IPS-NIHi7 (cell line): ENCODE measurements around the gene TERT.

Source experiments
- DNase-seq: peaks from one replicate; pipeline ENCODE4 v3.0.0; 2012; ENCODE audit warnings: mixed read lengths; ENCODE audit errors: extremely low spot score

TERT gene

GRCh38 chr5:1206521-1207412 is 88.1 kb downstream of the TERT start:
- no peak for DNase-seq

GRCh38 chr5:1205255-1206180 is 89.3 kb downstream of the TERT start:
- DNase-seq, result no peak

DNA sequence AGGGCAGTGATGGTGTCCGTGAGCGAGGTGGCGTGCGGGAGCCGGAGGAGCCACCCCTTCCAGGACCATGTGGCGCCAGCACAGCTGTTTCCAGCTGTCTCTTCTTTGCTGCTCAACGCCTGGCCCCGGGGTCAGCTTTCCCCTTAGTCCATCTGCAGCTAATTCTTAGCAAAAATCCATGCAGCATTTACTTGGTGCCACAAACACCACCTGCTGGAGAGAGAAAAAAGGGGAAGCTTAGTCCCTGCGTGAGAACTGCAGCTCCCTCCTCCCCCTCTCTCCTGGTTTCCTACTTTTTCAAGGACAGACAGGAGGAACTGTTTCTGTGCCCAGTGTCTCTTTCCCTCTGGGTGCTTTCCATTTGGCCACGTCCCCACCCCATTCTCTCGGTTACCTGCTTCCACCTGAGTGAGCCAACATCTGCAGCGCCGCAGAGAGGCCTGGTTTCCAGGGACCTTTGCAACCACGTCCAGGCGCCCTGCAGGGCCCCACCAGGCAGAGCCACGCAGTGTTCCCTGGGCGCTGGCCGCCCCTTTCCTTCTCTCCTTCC is 90.1 kb downstream of the TERT start:
- DNase-seq, result peak; percentile 63

DNA sequence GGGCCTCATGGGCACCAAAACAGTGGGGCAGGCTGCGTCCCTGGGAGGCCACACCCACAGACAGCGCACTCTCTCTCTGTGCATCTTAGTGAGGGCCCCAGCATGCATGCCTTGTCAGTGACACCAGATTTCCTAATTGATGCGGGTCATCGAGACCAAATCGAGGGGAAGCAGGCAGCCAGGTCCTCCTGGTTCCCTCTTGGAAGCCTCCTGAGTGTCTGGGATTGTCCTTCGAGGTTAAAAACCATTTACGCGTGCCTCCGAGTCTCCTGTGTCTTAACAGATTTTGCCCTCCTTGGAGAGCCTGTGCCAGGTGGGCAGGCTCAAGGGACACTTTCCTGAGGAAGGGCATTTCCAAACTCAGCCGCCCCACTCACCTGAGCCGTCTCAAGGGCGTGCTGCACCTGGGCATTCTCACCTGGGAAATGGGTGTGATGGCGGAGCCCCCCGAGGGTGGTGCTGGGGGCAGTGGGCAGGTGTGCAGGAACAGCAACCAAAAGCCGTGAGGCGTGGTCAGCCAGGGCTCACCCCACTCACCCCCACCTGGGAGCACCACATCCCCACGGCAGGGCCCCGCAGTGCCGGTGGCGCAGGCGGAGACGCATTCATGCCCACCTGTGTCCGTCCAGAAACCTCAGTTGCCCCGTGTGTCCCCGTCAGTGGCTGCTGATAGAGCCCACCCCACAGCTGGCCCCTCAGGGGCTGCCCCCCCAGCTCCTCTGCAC is 90.7 kb downstream of the TERT start:
- DNase-seq, result no peak

DNA sequence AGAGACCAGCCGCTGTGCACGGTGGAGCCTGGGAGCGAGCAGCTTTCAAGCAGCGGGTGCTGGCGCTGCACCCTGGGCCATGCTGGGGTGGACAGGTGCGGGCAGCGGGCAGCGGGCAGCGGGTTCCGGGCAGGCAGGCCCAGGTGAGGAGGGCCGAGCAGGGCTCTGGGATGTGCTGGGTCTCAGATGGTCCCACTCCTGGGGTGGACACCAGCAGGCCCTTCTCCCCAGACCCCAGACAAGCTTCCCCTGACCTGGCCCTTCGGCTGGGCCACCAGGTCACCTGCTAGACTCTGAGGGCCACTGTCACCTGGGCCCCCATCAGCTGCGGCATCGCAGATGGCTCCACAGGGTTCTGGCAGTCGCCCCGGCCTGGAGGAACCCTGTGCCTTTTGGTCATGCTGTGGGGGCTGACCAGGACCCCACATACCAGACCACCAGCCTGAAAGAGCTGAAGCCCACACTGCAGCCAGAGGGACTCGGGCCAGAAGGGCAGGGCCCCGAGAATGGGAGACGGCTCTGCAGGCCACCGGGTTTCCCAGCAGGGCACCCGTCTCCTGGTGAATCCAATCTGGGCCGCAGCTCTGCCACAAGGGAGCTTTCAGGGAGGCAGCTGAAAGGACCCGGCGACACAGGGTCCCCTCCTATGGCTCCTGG is 91.4 kb downstream of the TERT start:
- DNase-seq, result no peak
